HepG2 (cell line): ENCODE results near the gene SIMC1. TPM values are rescaled to one million over a fixed set of nuclear protein-coding genes. Genes with fewer than 3 reads are reported as not detected.
A peak's percentile ranks its signal among the peaks of the same experiment; 100 is the strongest.

Experiments
- BCL6 ChIP-seq: IDR thresholded peaks from 2 replicates; pipeline ENCODE4 v1.6.1; 2016; ENCODE audit warnings: missing genetic modification reagents, missing compliant biosample characterization
- CEBPB ChIP-seq: IDR thresholded peaks from 2 replicates; pipeline ENCODE4 v1.6.1; 2011; ENCODE audit warnings: low read depth, low read length, improper control_type of control experiment, borderline replicate concordance
- CENPX ChIP-seq: sonication (generic); formaldehyde crosslinking; IDR thresholded peaks from 2 replicates; pipeline ENCODE4 v1.9.0; 2021; ENCODE audit warnings: mild to moderate bottlenecking, missing genetic modification reagents, moderate library complexity
- HIVEP1 ChIP-seq: sonication (generic); formaldehyde crosslinking; IDR thresholded peaks from 2 replicates; pipeline ENCODE4 v1.4.0; 2020; ENCODE audit warnings: mild to moderate bottlenecking, missing genetic modification reagents
- KAT2B ChIP-seq: fragments of 150-350 bp; IDR thresholded peaks from 2 replicates; pipeline ENCODE4 v1.6.1; 2014; ENCODE audit warnings: low read depth, low read length, borderline replicate concordance
- KLF11 ChIP-seq: IDR thresholded peaks from 2 replicates; pipeline ENCODE4 v1.6.1; 2016; ENCODE audit warnings: missing compliant biosample characterization
- KLF9 ChIP-seq: IDR thresholded peaks from 2 replicates; pipeline ENCODE4 v1.6.1; 2016; ENCODE audit warnings: low read depth
- MBD4 ChIP-seq: IDR thresholded peaks from 2 replicates; pipeline ENCODE4 v1.6.1; 2012; ENCODE audit warnings: low read length, inconsistent platforms, borderline replicate concordance
- PHF20 ChIP-seq: sonication (generic); formaldehyde crosslinking; IDR thresholded peaks from 2 replicates; pipeline ENCODE4 v1.5.0; 2020; ENCODE audit warnings: mild to moderate bottlenecking, missing genetic modification reagents
- RCOR2 ChIP-seq: IDR thresholded peaks from 2 replicates; pipeline ENCODE4 v1.6.1; 2016; ENCODE audit warnings: missing biosample characterization, missing genetic modification reagents
- REL ChIP-seq: sonication (generic); formaldehyde crosslinking; conservative IDR thresholded peaks from 2 replicates; pipeline ENCODE4 v1.8.0; 2022; ENCODE audit warnings: mild to moderate bottlenecking, missing genetic modification reagents, moderate library complexity
- TBX3 ChIP-seq: fragments of 450-650 bp; IDR thresholded peaks from 2 replicates; pipeline ENCODE4 v1.6.1; 2017; ENCODE audit warnings: antibody characterized with exemption, mild to moderate bottlenecking, inconsistent platforms, borderline replicate concordance
- U2AF1 ChIP-seq: fragments of 200-400 bp; formaldehyde crosslinking; optimal IDR thresholded peaks from 2 replicates; pipeline ENCODE3; 2017; ENCODE audit warnings: mild to moderate bottlenecking, low read depth, low read length
- ZFAT ChIP-seq: sonication (generic); formaldehyde crosslinking; conservative IDR thresholded peaks from 2 replicates; pipeline ENCODE4 v1.8.1; 2023; ENCODE audit warnings: missing genetic modification reagents, inconsistent platforms
- ZNF3 ChIP-seq: IDR thresholded peaks from 2 replicates; pipeline ENCODE4 v1.7.0; 2017; ENCODE audit warnings: inconsistent platforms
- ZNF333 ChIP-seq: sonication (generic); formaldehyde crosslinking; IDR thresholded peaks from 2 replicates; pipeline ENCODE4 v1.4.0; 2020; ENCODE audit warnings: mild to moderate bottlenecking, missing genetic modification reagents, borderline replicate concordance
- ZNF501 ChIP-seq: sonication (generic); formaldehyde crosslinking; IDR thresholded peaks from 2 replicates; pipeline ENCODE4 v1.5.1; 2020; ENCODE audit warnings: mild to moderate bottlenecking, moderate library complexity, missing genetic modification reagents
- ZNF747 ChIP-seq: sonication (generic); formaldehyde crosslinking; IDR thresholded peaks from 2 replicates; pipeline ENCODE4 v1.8.1; 2023; ENCODE audit warnings: missing genetic modification reagents, mild to moderate bottlenecking, borderline replicate concordance
- ZZZ3 ChIP-seq: sonication (generic); formaldehyde crosslinking; IDR thresholded peaks from 2 replicates; pipeline ENCODE4 v1.4.0; 2020; ENCODE audit warnings: missing genetic modification reagents, mild to moderate bottlenecking, borderline replicate concordance
- polyA plus RNA-seq, 8 experiments: library from polyadenylated mRNA; depleted of rRNA in 3 of 8; stranded (reverse) in 7 of 8; unstranded in 1 of 8; fragments of >200 nt; fragmentation: Illumina TruSeq in 4 of 8; extraction: Trizol in 4 of 8; gene quantifications; 2 replicates each; pipeline versions ENCODE4 v1.2.1 to v1.2.3, GENCODE V29; 2011 to 2016; ENCODE audit warnings: low read depth in 4 of 8, missing spikeins in 1 of 8, mixed read lengths in 1 of 8; ENCODE audit not compliant: insufficient read depth in 1 of 8
- total RNA-seq, 5 experiments: library from RNA; depleted of rRNA; stranded (reverse); fragments of >200 nt; fragmentation: Illumina TruSeq; extraction: Trizol; gene quantifications; 2 replicates each; pipeline ENCODE4 v1.2.3, GENCODE V29; 2016; ENCODE audit warnings: low read depth in 1 of 5
- TF ChIP-seq, protein P1 (sequence below): sonication (generic); formaldehyde crosslinking; IDR thresholded peaks from 2 replicates; pipeline ENCODE4 v1.4.0; 2020; ENCODE audit warnings: mild to moderate bottlenecking, low read depth, missing genetic modification reagents
- TF ChIP-seq, protein P2 (sequence below): IDR thresholded peaks from 2 replicates; pipeline ENCODE4 v1.6.1; 2018; ENCODE audit warnings: missing genetic modification reagents, mild to moderate bottlenecking, missing compliant biosample characterization
- TF ChIP-seq, protein P3 (sequence below): fragments of 450-650 bp; IDR thresholded peaks from 2 replicates; pipeline ENCODE4 v1.6.1; 2017
- TF ChIP-seq, protein P4 (sequence below): sonication (generic); formaldehyde crosslinking; conservative IDR thresholded peaks from 2 replicates; pipeline ENCODE4 v1.4.0; 2020; ENCODE audit warnings: missing genetic modification reagents
- TF ChIP-seq, protein P5 (sequence below): sonication (generic); formaldehyde crosslinking; IDR thresholded peaks from 2 replicates; pipeline ENCODE4 v1.4.0; 2020; ENCODE audit warnings: missing genetic modification reagents, low read depth, mild to moderate bottlenecking, borderline replicate concordance
- TF ChIP-seq, protein P6 (sequence below): sonication (generic); formaldehyde crosslinking; IDR thresholded peaks from 2 replicates; pipeline ENCODE4 v1.4.0; 2020; ENCODE audit warnings: mild to moderate bottlenecking, missing genetic modification reagents

The SIMC1 gene
- total and polyA plus RNA-seq, 2 of the 13 experiments (the other 11 are each of a cell fraction or from before 2014, with no cell fraction given), result 5.4 to 6.8 TPM

DNA sequence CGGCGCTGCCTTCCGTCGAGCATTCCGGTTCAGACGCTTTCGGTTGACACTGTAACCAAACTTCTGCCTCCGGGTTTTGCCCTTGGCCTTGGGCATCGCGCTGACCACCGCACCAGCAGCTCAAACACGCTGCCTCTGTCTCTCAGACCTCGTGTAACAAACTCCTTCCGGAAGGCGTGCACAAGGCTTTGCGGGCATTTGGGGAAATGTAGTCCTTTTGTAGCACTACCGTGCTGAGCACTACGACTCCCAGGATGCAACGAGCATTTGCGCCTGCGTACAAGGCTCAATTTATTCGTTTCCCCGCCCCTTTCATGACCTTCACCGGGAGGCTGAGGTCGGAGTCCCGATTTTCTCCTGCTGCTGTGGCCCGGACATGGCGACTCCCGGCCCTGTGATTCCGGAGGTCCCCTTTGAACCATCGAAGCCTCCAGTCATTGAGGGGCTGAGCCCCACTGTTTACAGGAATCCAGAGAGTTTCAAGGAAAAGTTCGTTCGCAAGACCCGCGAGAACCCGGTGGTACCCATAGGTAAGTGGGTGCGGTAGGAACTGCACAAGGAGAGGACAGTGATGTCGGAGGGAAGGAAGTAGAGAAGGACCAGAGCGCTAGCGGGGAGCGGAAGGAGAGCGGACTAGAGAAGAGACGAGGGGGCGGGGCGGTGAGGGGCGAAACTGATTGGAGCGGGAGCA lies 150.4 kb downstream of the SIMC1 start, which contains the start of the genes HIGD2A and NOP16 (continued):
- TF ChIP-seq PHF20 (CRISPR knock-in tag), result peak; percentile 94
- TF ChIP-seq, protein P1, sequence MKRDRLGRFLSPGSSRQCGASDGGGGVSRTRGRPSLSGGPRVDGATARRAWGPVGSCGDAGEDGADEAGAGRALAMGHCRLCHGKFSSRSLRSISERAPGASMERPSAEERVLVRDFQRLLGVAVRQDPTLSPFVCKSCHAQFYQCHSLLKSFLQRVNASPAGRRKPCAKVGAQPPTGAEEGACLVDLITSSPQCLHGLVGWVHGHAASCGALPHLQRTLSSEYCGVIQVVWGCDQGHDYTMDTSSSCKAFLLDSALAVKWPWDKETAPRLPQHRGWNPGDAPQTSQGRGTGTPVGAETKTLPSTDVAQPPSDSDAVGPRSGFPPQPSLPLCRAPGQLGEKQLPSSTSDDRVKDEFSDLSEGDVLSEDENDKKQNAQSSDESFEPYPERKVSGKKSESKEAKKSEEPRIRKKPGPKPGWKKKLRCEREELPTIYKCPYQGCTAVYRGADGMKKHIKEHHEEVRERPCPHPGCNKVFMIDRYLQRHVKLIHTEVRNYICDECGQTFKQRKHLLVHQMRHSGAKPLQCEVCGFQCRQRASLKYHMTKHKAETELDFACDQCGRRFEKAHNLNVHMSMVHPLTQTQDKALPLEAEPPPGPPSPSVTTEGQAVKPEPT (CRISPR knock-in tag), result peak; percentile 85
- no peak for TF ChIP-seq CENPX (CRISPR knock-in tag)
- no peak for TF ChIP-seq KAT2B
- TF ChIP-seq TBX3, result 0 out of 2 replicates have a peak, but pooled peaks have one; percentile 37
- no peak for TF ChIP-seq HIVEP1 (CRISPR knock-in tag)
- TF ChIP-seq, protein P2, sequence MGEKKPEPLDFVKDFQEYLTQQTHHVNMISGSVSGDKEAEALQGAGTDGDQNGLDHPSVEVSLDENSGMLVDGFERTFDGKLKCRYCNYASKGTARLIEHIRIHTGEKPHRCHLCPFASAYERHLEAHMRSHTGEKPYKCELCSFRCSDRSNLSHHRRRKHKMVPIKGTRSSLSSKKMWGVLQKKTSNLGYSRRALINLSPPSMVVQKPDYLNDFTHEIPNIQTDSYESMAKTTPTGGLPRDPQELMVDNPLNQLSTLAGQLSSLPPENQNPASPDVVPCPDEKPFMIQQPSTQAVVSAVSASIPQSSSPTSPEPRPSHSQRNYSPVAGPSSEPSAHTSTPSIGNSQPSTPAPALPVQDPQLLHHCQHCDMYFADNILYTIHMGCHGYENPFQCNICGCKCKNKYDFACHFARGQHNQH (CRISPR knock-in tag), result no peak; the same call in 1 of the 2 replicates
- TF ChIP-seq BCL6 (CRISPR knock-in tag), result peak; percentile 37; the same call in 1 of the 2 replicates
- TF ChIP-seq ZNF501 (CRISPR knock-in tag), result peak; percentile 98
- TF ChIP-seq, protein P3, sequence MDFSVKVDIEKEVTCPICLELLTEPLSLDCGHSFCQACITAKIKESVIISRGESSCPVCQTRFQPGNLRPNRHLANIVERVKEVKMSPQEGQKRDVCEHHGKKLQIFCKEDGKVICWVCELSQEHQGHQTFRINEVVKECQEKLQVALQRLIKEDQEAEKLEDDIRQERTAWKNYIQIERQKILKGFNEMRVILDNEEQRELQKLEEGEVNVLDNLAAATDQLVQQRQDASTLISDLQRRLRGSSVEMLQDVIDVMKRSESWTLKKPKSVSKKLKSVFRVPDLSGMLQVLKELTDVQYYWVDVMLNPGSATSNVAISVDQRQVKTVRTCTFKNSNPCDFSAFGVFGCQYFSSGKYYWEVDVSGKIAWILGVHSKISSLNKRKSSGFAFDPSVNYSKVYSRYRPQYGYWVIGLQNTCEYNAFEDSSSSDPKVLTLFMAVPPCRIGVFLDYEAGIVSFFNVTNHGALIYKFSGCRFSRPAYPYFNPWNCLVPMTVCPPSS, result no peak
- TF ChIP-seq ZZZ3, result peak; percentile 79; the same call in 1 of the 2 replicates
- TF ChIP-seq ZNF333 (CRISPR knock-in tag), result no peak
- no peak for TF ChIP-seq ZFAT (CRISPR knock-in tag)
- TF ChIP-seq KLF11, result peak; percentile 82
- peak; percentile 77; the same call in 1 of the 2 replicates for TF ChIP-seq REL (CRISPR knock-in tag)
- no peak for TF ChIP-seq CEBPB
- no peak for TF ChIP-seq ZNF3 (CRISPR knock-in tag)
- TF ChIP-seq ZNF747 (CRISPR knock-in tag), result peak; percentile 32; the same call in 1 of the 2 replicates
- no peak for TF ChIP-seq RCOR2 (CRISPR knock-in tag)
- TF ChIP-seq, protein P4, sequence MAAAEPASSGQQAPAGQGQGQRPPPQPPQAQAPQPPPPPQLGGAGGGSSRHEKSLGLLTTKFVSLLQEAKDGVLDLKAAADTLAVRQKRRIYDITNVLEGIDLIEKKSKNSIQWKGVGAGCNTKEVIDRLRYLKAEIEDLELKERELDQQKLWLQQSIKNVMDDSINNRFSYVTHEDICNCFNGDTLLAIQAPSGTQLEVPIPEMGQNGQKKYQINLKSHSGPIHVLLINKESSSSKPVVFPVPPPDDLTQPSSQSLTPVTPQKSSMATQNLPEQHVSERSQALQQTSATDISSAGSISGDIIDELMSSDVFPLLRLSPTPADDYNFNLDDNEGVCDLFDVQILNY (CRISPR knock-in tag), result 0 out of 2 replicates have a peak, but pooled peaks have one; percentile 40
- no peak for TF ChIP-seq MBD4
- TF ChIP-seq, protein P5, sequence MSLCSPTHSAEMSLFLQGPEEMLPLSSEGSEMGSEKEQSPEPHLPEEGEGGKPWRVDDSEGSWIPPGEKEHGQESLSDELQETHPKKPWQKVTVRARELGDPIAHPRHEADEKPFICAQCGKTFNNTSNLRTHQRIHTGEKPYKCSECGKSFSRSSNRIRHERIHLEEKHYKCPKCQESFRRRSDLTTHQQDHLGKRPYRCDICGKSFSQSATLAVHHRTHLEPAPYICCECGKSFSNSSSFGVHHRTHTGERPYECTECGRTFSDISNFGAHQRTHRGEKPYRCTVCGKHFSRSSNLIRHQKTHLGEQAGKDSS, result peak; percentile 52; the same call in 1 of the 2 replicates
- no peak for TF ChIP-seq U2AF1
- TF ChIP-seq, protein P6, sequence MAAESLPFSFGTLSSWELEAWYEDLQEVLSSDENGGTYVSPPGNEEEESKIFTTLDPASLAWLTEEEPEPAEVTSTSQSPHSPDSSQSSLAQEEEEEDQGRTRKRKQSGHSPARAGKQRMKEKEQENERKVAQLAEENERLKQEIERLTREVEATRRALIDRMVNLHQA (CRISPR knock-in tag), result no peak
- no peak for TF ChIP-seq KLF9
